Effector CD4-positive, alpha-beta T cell (primary cell): ENCODE data around the gene KCNMA1.

Source experiments
- DNase-seq: peaks from one replicate; pipeline ENCODE4 v3.0.0-alpha.2; 2020

Gene KCNMA1

DNA sequence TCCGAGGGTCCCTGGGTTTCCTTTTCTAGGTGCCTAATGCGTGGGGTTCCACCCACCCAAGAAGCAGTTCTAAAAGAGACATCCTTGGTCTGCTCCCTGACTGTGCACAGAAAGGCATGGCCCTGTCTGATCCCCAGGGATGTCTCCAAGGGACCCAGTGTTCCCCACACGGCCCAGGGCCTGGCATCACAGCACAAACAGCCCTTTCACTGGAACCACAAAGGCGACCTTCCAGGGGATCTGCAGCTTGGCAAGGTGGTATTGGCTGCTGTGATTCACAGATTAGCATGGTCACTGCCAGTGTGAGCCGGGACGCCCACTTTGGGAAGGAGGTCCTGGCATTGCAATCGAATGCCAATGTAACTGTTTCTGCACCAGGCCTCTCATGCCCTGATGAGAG is 6.4 kb downstream of the KCNMA1 start:
- no peak for DNase-seq

DNA sequence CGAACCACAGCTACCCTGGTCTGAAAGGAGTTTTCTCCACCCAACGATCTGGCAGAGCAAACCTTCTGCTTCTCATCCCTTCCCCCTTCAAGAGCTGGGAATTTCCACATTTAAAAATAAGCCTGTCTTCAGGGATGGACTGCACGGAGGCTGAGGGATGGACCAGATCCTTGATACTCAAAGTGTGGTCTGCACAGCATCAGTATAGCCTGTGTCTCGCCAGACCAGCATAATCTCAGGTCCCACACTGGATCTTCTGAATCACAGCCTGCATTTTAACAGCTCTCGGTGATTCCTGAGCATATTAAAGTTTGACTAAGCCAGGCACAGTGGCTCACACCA is 7.1 kb downstream of the KCNMA1 start:
- DNase-seq: no peak

DNA sequence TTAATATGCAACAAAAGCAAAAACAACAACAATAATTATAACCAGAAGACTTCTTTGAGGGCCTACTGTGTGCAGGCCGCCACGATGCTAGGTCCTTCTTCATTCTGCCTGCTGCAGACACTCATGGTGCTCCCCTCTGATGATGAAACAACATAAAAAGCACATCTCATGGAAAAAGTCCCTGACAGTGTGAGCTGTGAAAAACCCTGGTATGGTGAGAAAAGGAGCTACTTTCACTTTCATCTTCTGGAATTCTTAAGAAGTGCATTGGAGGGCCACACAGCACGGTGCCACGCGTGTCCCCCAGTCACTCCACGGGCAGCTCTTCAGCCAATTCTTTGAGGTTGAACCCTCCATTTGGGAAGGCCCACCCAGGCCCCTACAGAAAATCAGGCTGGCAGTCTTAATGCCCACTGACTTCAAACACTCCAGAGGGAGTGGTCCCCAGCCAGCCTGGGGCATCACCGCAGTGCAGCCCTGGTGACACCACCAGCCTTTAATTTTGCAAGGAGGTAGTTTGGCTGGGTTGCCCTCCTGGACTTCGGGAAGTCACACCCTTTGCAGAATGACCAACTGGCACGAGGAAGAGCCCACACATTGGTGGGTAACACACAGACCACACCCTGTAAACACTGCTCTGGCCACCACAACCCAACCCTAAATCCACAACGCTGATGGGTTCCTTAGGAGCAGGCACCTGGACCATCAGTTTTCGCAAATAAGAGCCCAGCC is 7.7 kb downstream of the KCNMA1 start:
- DNase-seq: no peak

DNA sequence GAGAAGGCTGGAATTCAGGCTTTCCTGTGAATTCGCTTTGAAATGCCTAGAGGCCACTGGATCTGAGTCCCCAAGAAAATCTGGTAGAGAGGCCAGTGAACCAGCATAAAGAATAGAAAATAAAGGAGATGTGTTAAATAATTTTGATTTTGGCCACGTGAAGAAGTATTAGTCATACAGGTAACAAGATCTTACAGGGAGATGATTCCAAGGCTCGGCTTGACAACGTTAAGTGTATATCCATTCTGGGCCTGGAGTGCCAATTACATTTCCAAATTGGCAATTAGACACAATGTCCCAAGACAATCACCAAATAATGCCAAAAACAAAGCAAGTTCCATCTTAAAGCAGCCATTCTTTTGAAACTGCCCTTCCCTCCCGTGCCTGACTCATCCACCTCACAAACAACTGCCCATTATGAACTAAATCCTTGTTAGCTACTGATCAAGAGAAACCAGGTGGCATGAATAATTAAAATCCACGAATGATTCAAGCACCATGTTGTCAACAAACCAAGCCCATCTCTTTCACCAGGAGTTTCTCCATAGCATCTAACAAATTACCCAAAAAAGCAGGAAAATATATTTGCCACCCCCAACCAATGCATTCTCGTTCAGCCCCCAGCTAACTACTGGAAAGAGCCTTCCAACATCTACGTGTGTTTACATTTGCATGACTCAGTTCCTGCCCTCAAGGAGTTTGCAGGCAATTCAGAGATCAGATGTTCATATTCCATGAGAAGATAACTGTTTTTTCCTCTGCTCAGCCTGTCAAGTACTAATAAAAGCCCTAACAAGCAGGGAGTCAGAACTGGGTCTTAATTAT is 8.5 kb downstream of the KCNMA1 start:
- DNase-seq: no peak

DNA sequence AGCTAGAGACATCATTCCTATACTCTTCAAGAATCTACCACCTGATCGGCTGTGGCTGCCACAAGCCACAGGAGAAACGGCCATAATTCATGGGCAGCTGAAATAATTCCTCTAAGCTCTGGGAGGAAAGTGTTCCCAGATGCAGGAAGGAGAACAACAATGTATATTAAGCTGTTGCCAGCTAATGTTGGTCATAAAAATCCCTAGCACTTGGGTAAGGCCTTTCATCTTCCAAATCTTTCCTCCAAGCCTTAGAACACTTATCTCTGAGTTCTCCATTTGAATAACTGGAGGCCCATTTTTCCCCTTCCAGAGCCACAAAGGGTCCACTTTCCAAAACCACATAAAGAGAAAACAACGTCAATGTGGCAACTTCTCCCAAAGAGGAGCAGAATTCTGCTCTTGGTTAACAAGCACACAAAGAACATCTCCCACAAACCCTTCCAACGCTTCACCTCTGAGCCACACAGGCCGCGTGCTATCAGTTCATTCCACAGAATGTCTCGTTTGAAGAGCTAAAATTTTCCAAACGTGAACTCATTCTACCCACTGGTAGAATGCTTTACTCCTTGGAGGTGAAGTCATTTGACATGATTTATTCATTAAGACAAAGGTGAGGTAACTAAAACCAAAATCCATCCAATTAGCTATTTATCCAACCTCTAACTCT is 11.2 kb downstream of the KCNMA1 start:
- no peak for DNase-seq

DNA sequence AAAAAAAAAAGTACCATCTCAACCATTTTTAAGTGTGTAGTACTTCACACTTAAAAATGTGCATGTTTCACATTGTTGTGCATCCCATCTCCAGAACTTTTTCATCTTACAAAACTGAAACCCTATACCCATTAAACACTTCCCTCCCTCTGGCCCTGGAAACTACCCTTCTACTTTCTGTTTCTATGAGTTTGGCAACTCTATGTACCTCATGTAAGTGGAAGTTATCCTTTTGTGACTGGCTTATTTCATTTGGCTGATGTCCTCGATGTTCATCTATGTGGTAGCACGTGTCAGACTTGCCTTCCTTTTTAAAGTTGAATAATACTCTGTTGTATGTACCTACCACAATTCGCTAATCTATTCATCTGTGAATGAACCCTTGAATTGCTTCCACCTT is 12.2 kb downstream of the KCNMA1 start:
- DNase-seq: no peak

DNA sequence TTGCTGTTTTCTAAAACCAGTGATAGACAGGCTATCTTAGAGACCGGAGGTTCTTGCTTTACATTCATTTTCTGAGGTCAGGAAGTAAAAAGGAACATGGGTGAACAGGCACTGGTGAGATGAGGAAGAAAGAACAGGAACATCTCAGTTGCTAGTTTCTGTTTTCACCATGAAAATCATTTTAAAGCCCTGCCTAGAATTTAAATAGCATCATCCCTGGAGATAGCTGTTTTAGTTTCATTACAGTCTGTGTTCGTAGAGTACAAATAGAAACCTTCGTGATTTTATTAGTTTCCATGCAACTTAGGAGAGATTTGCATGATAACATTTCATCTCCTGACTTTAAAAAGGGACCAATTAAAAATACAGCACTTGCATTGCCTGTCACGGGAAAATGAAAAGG is 14.7 kb downstream of the KCNMA1 start:
- no peak for DNase-seq

DNA sequence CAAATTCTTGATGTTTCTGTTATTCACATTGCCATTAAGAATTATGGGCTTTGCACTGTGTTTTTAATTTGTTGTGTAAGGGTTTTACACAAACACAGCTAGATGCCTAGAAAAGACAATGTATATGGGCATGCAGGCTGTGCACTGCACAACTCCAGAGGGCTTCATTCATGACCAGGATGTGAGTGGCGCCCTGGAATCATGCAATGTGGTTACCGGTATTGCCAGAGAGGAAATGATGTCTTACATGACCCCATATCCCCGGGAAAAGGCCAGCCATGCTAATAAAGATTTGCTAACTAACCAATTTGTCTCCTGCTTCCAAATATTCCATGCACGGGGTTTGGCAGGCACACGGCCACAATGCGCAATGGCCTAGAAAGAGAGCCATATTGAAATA is 16.9 kb downstream of the KCNMA1 start:
- no peak for DNase-seq

DNA sequence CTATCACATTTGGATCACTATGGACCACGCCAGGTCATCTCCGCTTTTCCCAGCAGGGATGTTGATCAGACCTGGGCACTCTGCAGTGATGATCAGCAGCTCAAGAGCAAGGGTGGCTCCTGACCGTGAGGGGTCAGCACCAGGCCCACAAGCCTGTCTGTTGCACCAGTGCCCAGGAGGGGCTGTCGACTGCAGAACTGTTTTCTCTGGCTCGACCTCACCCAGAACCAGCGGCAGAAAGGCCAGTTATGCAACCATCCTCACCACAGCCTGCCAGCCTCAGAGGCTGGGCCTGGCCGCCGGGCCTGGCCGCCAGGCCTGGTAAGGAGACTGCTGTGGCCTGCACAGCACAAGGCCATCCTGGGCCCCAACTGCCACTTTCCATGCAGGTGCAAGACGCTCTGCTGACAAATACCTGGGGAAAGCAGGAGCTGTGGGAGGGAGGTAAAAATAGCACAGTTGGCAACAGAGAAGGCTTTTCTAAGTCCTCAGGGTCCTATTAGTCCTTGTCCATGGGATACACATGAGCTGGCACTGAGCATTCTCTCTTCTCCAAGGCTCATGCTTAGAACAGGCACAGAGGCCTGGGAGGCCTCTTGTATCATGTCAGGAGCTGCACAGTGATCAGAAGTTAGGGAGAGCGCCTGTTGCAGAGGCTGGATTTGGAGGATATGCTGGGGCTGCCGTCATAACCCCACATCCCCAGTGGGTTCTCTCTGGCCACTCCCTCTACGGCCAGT is 17.5 kb downstream of the KCNMA1 start:
- no peak for DNase-seq

DNA sequence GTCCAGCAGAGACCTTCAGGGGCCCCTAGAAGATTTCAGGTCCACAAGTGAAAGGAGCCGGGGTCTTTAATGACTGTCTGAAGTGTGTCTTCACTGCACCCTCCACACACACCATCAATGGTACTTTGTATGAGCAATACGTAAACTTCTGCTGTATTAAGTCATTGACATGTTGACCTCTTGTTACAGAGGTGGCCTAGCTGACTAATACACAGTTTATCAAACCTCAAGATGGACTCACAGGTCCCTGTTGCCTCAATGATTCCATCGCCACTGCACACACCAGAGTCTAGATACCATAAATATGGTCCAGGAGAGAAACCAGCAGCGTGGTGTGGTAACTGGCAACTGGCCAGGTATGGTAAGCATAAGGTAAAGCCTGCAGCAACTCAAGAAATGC is 19.5 kb downstream of the KCNMA1 start:
- no peak for DNase-seq

DNA sequence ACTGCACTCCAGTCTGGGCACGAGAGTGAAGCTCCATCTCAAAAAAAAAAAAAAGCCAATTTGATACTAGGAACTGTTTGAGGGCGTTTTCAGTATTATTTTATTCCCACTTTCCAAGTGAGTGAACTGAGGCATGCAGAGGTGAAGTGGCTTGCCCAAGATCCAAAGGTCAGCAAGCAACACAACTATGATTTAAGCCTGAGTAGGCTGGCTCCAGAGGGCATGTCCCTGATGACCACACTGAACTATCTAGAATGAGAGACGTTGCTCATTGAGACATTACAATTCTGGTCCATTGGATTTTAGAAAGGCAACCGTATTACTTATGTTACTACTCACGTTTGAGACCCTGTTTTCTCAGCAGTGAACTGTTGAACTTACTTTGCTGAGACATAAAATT is 20.8 kb downstream of the KCNMA1 start:
- no peak for DNase-seq

DNA sequence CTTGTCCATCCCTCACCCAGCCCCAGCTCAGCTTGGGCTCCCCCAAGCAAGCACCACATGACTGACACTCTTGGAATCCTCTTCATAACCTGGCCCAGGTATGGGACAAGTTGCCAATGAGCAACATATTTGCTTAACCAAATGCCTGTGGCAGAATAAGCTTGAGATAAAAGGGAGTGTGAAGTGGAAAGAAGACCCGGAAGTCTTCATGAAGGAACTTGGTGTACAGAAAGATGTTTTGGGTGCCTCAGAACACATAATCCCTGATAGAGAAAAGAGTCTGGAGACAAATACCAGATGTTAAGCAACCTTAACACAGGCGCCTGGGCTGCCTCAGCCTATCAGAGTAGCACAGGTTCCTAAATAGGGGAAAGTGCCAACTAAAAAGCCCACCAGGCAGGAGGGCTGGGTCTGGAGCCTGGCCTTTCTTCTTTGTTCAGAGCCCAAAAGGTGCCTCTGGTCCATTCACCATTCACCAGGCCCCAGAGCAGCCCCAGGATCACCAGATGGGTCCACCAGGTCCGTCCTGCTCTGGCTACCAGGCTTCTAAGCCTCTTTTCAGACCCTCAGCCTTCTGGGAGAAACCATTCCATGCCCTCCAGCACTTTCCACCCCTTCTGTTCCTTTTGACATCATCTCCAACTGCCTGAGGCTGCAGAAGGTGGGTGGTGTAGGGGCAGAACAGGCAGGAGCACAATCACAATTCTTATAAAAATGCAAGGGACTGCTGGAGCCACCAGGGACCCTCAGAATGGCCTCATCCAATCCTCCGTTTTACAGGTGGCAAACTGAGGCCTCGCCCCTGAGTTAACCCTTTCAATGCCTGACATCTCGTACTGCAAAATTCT is 22.6 kb downstream of the KCNMA1 start:
- no peak for DNase-seq

DNA sequence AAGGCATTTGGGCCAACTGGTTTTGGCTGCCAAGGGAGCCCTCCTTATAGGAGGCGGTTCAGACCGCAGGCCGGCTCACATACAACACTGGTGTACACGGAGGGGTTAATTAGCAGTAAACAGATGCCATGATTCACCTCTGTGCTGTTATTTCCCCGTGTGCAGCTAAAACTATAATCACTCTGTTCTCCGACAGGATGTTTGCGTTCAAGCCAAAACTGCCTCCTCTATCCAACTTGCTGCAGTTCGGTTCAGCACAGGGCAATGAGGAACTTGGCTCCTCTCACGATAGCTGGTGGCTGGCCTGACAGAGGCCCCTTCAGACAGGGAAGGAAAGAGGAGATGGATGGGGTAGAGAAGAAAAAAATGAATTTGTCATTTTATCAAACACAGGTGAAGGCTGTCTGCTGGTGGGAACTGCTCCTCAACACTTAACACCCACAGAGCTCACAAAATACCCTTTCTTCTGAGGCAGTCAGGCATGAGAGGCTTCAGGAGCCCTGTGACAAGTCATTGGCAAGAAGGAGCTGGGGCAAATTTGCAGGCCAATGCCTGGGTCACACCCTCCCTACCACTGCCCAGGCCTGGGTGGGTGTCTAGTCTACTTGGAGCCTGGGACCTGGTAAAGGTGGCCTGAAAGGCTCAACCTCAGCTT is 24.0 kb downstream of the KCNMA1 start:
- no peak for DNase-seq

DNA sequence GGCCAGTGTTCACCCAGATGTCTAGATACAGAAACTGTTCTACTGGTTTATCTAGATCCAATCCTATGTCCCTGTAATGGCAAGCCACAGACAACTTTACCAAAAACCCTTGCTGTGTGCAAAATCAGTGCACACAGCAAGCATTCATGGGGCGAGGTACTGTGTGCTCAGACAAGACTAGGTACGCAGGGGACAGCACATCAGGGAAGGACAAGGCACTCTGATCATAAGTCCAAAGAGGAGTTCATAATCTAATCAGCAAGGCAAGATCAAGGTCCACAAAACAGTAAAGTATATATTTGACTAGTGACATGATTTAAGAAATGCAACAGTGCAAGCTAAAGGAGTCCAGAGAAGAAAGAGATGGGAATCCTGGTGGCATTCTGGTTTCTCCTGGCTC is 25.9 kb downstream of the KCNMA1 start:
- DNase-seq: no peak

DNA sequence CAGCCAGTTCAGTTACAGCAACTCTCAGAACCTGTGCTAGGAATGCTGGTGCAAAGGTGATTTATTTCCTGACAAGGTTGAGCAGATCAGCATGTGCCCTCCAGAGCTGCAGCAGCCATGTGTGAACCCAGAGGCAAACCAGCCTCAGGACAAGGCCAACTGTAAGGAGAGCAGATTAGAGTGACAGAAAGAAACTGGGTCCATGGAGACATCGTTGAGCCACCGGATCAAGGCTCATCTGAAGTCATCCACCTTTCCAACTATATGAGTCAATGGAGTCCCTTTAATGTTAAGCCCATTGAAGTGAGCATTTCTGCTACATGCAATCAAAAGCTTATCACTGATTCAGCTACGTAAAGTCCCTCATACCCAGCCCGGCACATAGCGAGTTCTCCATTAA is 26.4 kb downstream of the KCNMA1 start:
- no peak for DNase-seq

DNA sequence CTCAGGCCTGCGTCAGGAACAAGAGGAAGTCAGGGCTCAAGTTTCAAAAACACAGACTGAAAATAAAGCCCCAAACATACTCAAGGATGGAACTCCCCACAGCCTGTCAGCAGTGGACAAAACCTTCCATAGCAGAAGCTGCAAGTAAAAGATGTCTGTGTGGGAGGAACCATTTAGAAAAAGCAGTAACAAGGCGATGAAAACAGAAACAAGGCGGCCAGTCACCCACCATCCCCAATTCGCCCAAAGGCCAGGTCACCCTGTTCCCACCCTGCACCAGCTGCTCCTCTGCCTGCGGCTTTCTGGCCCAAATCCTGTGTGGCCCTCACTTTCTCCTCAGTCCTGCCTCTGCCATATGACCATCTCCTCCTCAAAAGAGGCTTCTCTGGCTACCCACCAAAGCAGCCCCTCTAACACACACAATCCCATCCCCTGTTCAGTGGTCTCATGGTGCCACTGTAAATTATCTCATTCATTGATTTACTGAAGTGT is 27.8 kb downstream of the KCNMA1 start:
- DNase-seq: no peak

DNA sequence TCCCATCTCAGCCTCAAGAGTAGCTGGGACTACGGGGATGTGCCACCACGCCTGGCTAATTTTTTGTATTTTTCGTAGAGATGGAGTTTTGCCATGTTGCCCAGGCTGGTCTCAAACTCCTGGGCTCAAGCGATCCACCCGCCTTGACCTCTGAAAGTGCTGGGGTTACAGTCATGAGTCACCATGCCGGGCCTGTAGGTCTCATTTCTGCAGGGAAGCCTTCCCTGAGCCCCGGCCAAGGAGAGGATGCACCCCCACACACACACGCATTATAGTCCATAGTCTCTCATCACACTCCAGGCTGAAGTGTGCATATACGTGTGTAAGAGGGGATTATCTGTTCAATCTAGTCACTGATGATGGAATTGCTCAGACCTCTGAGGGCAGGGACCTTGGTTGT is 29.3 kb downstream of the KCNMA1 start:
- no peak for DNase-seq

DNA sequence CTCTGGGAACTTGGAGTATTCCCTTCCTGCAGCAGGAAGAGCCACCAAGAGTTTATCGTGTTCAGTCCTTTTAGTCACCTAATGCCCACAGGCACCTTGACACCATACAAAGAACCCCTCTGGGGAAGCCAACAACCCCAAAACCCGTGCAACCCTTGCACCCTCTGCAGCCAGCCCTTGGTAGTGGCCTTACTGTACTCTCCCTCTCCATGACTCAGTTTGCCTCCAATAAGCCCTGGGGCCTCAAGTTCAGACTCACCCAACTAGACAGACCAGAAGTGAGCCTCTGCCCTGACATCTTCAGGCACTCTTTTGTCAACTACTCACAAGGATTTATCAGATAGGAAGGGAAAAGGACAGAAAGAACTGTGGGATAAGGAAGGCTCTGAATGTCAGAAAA is 30.9 kb downstream of the KCNMA1 start:
- no peak for DNase-seq

DNA sequence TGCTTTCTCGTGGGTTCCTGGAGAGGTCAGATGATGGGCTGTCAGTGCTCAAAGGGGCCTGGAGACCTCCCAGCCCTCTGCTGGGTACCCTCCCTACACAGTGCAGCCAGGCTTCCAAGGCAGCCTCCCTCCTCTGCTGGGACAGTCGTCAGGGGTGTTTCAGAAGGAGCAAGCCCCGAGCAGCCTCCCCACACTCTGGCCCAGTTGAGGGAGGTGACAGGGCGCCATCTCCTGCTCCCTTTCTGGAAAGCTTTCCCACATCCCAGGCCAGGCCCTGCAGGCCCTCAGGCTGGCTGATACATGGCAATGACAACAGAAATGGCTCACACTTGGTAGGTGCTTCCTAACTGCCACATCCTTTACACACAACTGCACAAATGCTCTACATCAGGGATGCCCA is 32.1 kb downstream of the KCNMA1 start:
- DNase-seq: no peak

DNA sequence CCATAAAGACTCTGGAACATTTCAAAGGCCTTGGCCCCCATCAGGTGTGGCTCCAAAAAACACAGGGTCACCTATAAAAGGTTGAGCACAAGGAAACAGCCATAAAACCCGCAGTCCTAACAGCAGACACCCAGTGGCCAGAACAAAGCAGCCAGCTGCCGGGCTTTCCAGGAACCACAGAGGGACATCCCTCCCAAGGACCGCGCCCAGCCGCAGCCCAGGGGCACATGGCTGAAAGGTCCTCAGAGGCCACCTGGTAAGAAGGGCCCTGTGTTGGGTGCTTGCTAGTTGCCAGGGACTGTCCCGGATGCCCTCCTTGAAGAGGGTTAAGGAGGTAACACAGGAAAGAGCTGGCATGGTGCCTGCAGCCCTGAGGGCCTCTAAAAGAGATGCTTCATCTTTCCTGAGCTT is 32.7 kb downstream of the KCNMA1 start:
- DNase-seq: no peak

DNA sequence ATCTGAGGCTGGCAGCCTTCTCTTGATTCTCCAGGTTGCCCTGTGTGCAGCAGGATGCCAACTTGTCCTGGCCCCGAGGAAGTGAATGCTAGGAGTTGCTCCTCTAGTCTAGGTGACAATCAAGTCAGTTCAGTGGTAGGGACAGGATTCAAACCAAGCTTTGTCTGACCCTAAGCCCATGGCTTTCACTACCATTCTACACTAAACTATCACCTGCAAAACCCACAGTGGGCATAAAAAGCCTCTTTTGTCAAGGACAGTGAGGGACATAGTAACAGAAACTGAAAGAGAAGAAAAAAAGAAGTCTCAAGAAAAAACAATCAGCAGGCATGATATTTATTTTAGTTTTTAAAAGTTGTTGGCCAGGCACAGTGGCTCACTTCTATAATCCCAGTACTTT is 33.5 kb downstream of the KCNMA1 start:
- DNase-seq: no peak

DNA sequence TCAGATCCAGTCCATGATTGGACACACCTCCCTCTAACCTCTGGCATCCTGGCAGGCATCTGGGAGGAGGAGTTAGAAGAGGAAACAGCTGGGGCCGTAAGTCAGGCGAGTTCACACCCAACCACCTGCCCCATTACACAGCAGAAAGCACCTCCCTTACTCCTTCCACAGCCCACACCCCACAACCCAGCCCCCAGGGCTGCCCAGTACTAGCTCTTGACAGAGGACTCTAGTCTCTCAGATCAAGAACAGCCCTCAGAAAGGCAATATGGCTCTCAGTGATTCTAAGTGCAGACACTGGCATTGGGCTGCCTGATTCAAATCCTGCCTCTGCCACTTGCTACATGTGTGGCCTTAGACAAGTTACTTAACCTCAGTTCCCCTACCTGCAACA is 34.1 kb downstream of the KCNMA1 start:
- no peak for DNase-seq
